ENCODE measurements around the gene NIM1K. TPM values are rescaled to one million over a fixed set of nuclear protein-coding genes. Genes with fewer than 3 reads are reported as not detected.

Gene NIM1K
- total and polyA plus RNA-seq, 4 donors = 7.9 to 18.4 (median 13.0) TPM

Small RNA genes lying within 50 kb of the gene (small RNA-seq; reads per million reads assigned to genes)
- not detected for gene AC106800.4 (ENCODE audit: low replicate concordance)

Other genes with a start within 250 kb of the NIM1K start
- gene ANXA2R, start 151.9 kb upstream of the NIM1K start, total RNA-seq = 1 to 10 TPM; 1.3 to 2.8 TPM
- 1 to 10 TPM in 1 of 2 donors, under 1 TPM in 1; 0.57 to 1.2 TPM for gene ANXA2R, start 151.9 kb upstream of the NIM1K start, polyA plus RNA-seq (ENCODE audit: insufficient read length in 2 of 2)
- 10 to 100 TPM; 46.4 to 46.6 TPM for gene ZNF131, start 71.3 kb upstream of the NIM1K start, total RNA-seq
- 10 to 100 TPM; 48.1 to 48.3 TPM for gene ZNF131, start 71.3 kb upstream of the NIM1K start, polyA plus RNA-seq (ENCODE audit: insufficient read length in 2 of 2)
- gene HMGCS1, start 121.2 kb downstream of the NIM1K start, total RNA-seq = 100 to 1,000 TPM; 162 to 630 TPM
- 100 to 1,000 TPM; 380 to 535 TPM for gene HMGCS1, start 121.2 kb downstream of the NIM1K start, polyA plus RNA-seq (ENCODE audit: insufficient read length in 2 of 2)
- 1 to 10 TPM; 2.6 to 6.1 TPM for gene CCL28, start 220.2 kb downstream of the NIM1K start, total RNA-seq
- gene CCL28, start 220.2 kb downstream of the NIM1K start, polyA plus RNA-seq (ENCODE audit: insufficient read length in 2 of 2) = 1 to 10 TPM; 1.0 to 2.4 TPM

All from spinal cord (tissue), 4 donors.